ENCODE results near the gene MCTS1.

Gene MCTS1

GRCh38 chrX:120566817-120567216 lies 37.1 kb upstream of the MCTS1 start:
- H3K4me1 ChIP-seq (ENCODE audit: control insufficient read depth in 1 of 2, insufficient read depth in 2 of 2, low read length in 2 of 2) = no peaks in the 10 kb centered on the region
- no peaks in the 10 kb centered on the region for H3K79me1 ChIP-seq (ENCODE audit: low read length)
- H4K12ac ChIP-seq (ENCODE audit: low read depth, low read length) = no peak overlapping the region
- H2BK5ac ChIP-seq (ENCODE audit: low read depth, low read length, poor library complexity) = no peak overlapping the region
- H3K9me3 ChIP-seq (ENCODE audit: insufficient read depth, low read depth, low read length) = no peaks in the 10 kb centered on the region
- H2AFZ ChIP-seq (ENCODE audit: insufficient read depth, low read length, poor library complexity) = no peak overlapping the region
- no peak overlapping the region for H4K8ac ChIP-seq (ENCODE audit: low read depth, low read length)
- WGBS (ENCODE audit: extremely low coverage, insufficient coverage, insufficient read length) = no CpG with 5 or more reads among the region's 3 CpGs
- H3K79me2 ChIP-seq (ENCODE audit: control insufficient read depth, insufficient read depth, low read length, poor library complexity) = no peaks in the 10 kb centered on the region
- DNase-seq = peak in 1 of 2 donors; percentile 37
- H3K9ac ChIP-seq (ENCODE audit: low read length) = no peak overlapping the region
- H2BK12ac ChIP-seq (ENCODE audit: low read length) = no peak overlapping the region
- no peak overlapping the region for H4K91ac ChIP-seq (ENCODE audit: low read depth, low read length)
- H3K4me2 ChIP-seq (ENCODE audit: low read length) = no peak overlapping the region
- H3K14ac ChIP-seq (ENCODE audit: low read length) = no peak overlapping the region
- H3K23ac ChIP-seq (ENCODE audit: low read length) = no peak overlapping the region
- H3K18ac ChIP-seq (ENCODE audit: low read length) = no peak overlapping the region
- no peaks in the 10 kb centered on the region for H3K27me3 ChIP-seq (ENCODE audit: insufficient read depth, low read length)
- no peak overlapping the region for H2AK5ac ChIP-seq (ENCODE audit: low read length)
- H2BK120ac ChIP-seq (ENCODE audit: insufficient read depth, low read length, poor library complexity) = no peak overlapping the region
- H3K36me3 ChIP-seq (ENCODE audit: control insufficient read depth in 1 of 2, insufficient read depth in 2 of 2, low read length in 2 of 2) = no peaks in the 10 kb centered on the region
- no peak overlapping the region for H3K4ac ChIP-seq (ENCODE audit: low read depth, low read length)
- H3K27ac ChIP-seq (ENCODE audit: low read depth, low read length) = no peak overlapping the region
- H3K4me3 ChIP-seq (ENCODE audit: low read depth, low read length) = no peak overlapping the region

GRCh38 chrX:120568035-120568434 lies 35.9 kb upstream of the MCTS1 start:
- Histone ChIP-seq H3K27me3 (ENCODE audit: insufficient read depth, low read length) (no peaks in the 10 kb centered on the region), H2BK120ac (ENCODE audit: insufficient read depth, low read length, poor library complexity) (no peak overlapping the region), H3K9me3 (ENCODE audit: insufficient read depth, low read depth, low read length) (no peaks in the 10 kb centered on the region), H2BK5ac (ENCODE audit: low read depth, low read length, poor library complexity) (no peak overlapping the region), H2AFZ (ENCODE audit: insufficient read depth, low read length, poor library complexity) (no peak overlapping the region), H3K23ac (ENCODE audit: low read length) (no peak overlapping the region), H3K27ac (ENCODE audit: low read depth, low read length) (no peak overlapping the region), H3K79me1 (ENCODE audit: low read length) (no peaks in the 10 kb centered on the region), H3K79me2 (ENCODE audit: control insufficient read depth, insufficient read depth, low read length, poor library complexity) (no peaks in the 10 kb centered on the region), H2BK12ac (ENCODE audit: low read length) (no peak overlapping the region), H4K12ac (ENCODE audit: low read depth, low read length) (no peak overlapping the region), H3K9ac (ENCODE audit: low read length) (no peak overlapping the region), H3K4me2 (ENCODE audit: low read length) (no peak overlapping the region), H3K18ac (ENCODE audit: low read length) (no peak overlapping the region), H3K36me3 (ENCODE audit: control insufficient read depth in 1 of 2, insufficient read depth in 2 of 2, low read length in 2 of 2) (no peaks in the 10 kb centered on the region), H3K14ac (ENCODE audit: low read length) (no peak overlapping the region), H3K4me3 (ENCODE audit: low read depth, low read length) (no peak overlapping the region), H4K91ac (ENCODE audit: low read depth, low read length) (no peak overlapping the region), H3K4me1 (ENCODE audit: control insufficient read depth in 1 of 2, insufficient read depth in 2 of 2, low read length in 2 of 2) (no peaks in the 10 kb centered on the region), H3K4ac (ENCODE audit: low read depth, low read length) (no peak overlapping the region), H2AK5ac (ENCODE audit: low read length) (no peak overlapping the region), H4K8ac (ENCODE audit: low read depth, low read length) (no peak overlapping the region)
- DNase-seq = peak; percentile 23 to 53

- Histone ChIP-seq H3K9ac (ENCODE audit: low read length) (no peak overlapping the region), H3K4me1 (ENCODE audit: control insufficient read depth in 1 of 2, insufficient read depth in 2 of 2, low read length in 2 of 2) (no peaks in the 10 kb centered on the region)
Observed at GRCh38 chrX:120568609-120569008, 35.3 kb upstream of the MCTS1 start.

GRCh38 chrX:120570011-120570600 lies 33.8 kb upstream of the MCTS1 start:
- H3K79me1 ChIP-seq (ENCODE audit: low read length) = no peaks in the 10 kb centered on the region
- no peak overlapping the region for H3K4me3 ChIP-seq (ENCODE audit: low read depth, low read length)
- H2BK5ac ChIP-seq (ENCODE audit: low read depth, low read length, poor library complexity) = no peak overlapping the region
- no peak overlapping the region for H3K14ac ChIP-seq (ENCODE audit: low read length)
- H4K8ac ChIP-seq (ENCODE audit: low read depth, low read length) = no peak overlapping the region
- no peaks in the 10 kb centered on the region for H3K79me2 ChIP-seq (ENCODE audit: control insufficient read depth, insufficient read depth, low read length, poor library complexity)
- H2BK120ac ChIP-seq (ENCODE audit: insufficient read depth, low read length, poor library complexity) = no peak overlapping the region
- no peak overlapping the region for H2AK5ac ChIP-seq (ENCODE audit: low read length)
- no peaks in the 10 kb centered on the region for H3K36me3 ChIP-seq (ENCODE audit: control insufficient read depth in 1 of 2, insufficient read depth in 2 of 2, low read length in 2 of 2)
- no peak overlapping the region for H2BK12ac ChIP-seq (ENCODE audit: low read length)
- no peak overlapping the region for H2AFZ ChIP-seq (ENCODE audit: insufficient read depth, low read length, poor library complexity)
- H3K4ac ChIP-seq (ENCODE audit: low read depth, low read length) = no peak overlapping the region
- no peak overlapping the region for H3K27ac ChIP-seq (ENCODE audit: low read depth, low read length)
- H3K18ac ChIP-seq (ENCODE audit: low read length) = no peak overlapping the region
- WGBS (ENCODE audit: extremely low coverage, insufficient coverage, insufficient read length) = no CpG with 5 or more reads among the region's 3 CpGs
- no peak overlapping the region for H3K9ac ChIP-seq (ENCODE audit: low read length)
- H4K12ac ChIP-seq (ENCODE audit: low read depth, low read length) = no peak overlapping the region
- no peaks in the 10 kb centered on the region for H3K9me3 ChIP-seq (ENCODE audit: insufficient read depth, low read depth, low read length)
- no peak overlapping the region for H3K23ac ChIP-seq (ENCODE audit: low read length)
- no peaks in the 10 kb centered on the region for H3K4me1 ChIP-seq (ENCODE audit: control insufficient read depth in 1 of 2, insufficient read depth in 2 of 2, low read length in 2 of 2)
- no peak overlapping the region for H4K91ac ChIP-seq (ENCODE audit: low read depth, low read length)
- no peak for DNase-seq
- no peak overlapping the region for H3K4me2 ChIP-seq (ENCODE audit: low read length)
- no peaks in the 10 kb centered on the region for H3K27me3 ChIP-seq (ENCODE audit: insufficient read depth, low read length)

More at GRCh38 chrX:120568609-120569008, 35.3 kb upstream of the MCTS1 start:
- Histone ChIP-seq H3K4me3 (ENCODE audit: low read depth, low read length) (no peak overlapping the region), H3K23ac (ENCODE audit: low read length) (no peak overlapping the region), H3K4ac (ENCODE audit: low read depth, low read length) (no peak overlapping the region), H3K27me3 (ENCODE audit: insufficient read depth, low read length) (no peaks in the 10 kb centered on the region), H2BK120ac (ENCODE audit: insufficient read depth, low read length, poor library complexity) (no peak overlapping the region), H2BK12ac (ENCODE audit: low read length) (no peak overlapping the region), H3K27ac (ENCODE audit: low read depth, low read length) (no peak overlapping the region), H3K9me3 (ENCODE audit: insufficient read depth, low read depth, low read length) (no peaks in the 10 kb centered on the region), H2AK5ac (ENCODE audit: low read length) (no peak overlapping the region), H3K4me2 (ENCODE audit: low read length) (no peak overlapping the region), H3K18ac (ENCODE audit: low read length) (no peak overlapping the region), H3K79me1 (ENCODE audit: low read length) (no peaks in the 10 kb centered on the region), H2AFZ (ENCODE audit: insufficient read depth, low read length, poor library complexity) (no peak overlapping the region), H3K14ac (ENCODE audit: low read length) (no peak overlapping the region), H4K8ac (ENCODE audit: low read depth, low read length) (no peak overlapping the region), H2BK5ac (ENCODE audit: low read depth, low read length, poor library complexity) (no peak overlapping the region), H4K91ac (ENCODE audit: low read depth, low read length) (no peak overlapping the region), H4K12ac (ENCODE audit: low read depth, low read length) (no peak overlapping the region), H3K79me2 (ENCODE audit: control insufficient read depth, insufficient read depth, low read length, poor library complexity) (no peaks in the 10 kb centered on the region), H3K36me3 (ENCODE audit: control insufficient read depth in 1 of 2, insufficient read depth in 2 of 2, low read length in 2 of 2) (no peaks in the 10 kb centered on the region)
- DNase-seq = no peak
- WGBS (ENCODE audit: extremely low coverage, insufficient coverage, insufficient read length) = no CpG with 5 or more reads among the region's 3 CpGs

Data from trophoblast cell (in vitro differentiated cells and primary cell).